Osteocyte (in vitro differentiated cells): ENCODE measurements around the gene FAF2. TPM values are rescaled to one million over a fixed set of nuclear protein-coding genes. Genes with fewer than 3 reads are reported as not detected.

Experiments
- DNase-seq: peaks from one replicate; pipeline ENCODE4 v3.0.0; 2021; ENCODE audit warnings: mixed read lengths; ENCODE audit not compliant: unreplicated experiment; ENCODE audit errors: extremely low spot score
- H3K27ac Mint-ChIP-seq: one replicate; pipeline ENCODE4 v1.8.0; 2021; ENCODE audit warnings: mild to moderate bottlenecking, mixed read lengths; ENCODE audit not compliant: unreplicated experiment
- H3K27me3 Mint-ChIP-seq: one replicate; pipeline ENCODE4 v1.8.0; 2021; ENCODE audit warnings: mixed read lengths; ENCODE audit not compliant: unreplicated experiment
- H3K36me3 Mint-ChIP-seq: one replicate; pipeline ENCODE4 v1.8.0; 2021; ENCODE audit warnings: mixed read lengths; ENCODE audit not compliant: unreplicated experiment
- H3K4me1 Mint-ChIP-seq: one replicate; pipeline ENCODE4 v1.8.0; 2021; ENCODE audit warnings: mixed read lengths; ENCODE audit not compliant: unreplicated experiment
- H3K4me3 Mint-ChIP-seq: one replicate; pipeline ENCODE4 v1.8.0; 2021; ENCODE audit warnings: mild to moderate bottlenecking, moderate library complexity, mixed read lengths; ENCODE audit not compliant: unreplicated experiment
- H3K9me3 Mint-ChIP-seq: one replicate; pipeline ENCODE4 v1.8.0; 2021; ENCODE audit warnings: mixed read lengths; ENCODE audit not compliant: unreplicated experiment
- CTCF ChIP-seq: fragments of 200-600 bp; sonication (generic); IDR thresholded peaks from 2 replicates; pipeline ENCODE4 v1.5.0; 2021; ENCODE audit warnings: antibody characterized with exemption, mild to moderate bottlenecking, moderate library complexity
- total RNA-seq: library from RNA; stranded (reverse); gene quantifications from 2 replicates; pipeline ENCODE4 v1.2.1, GENCODE V29; 2021

Gene FAF2
- total RNA-seq, 1 donor from 2014 or later = 46.9 TPM

GRCh38 chr5:176410486-176411180 is 37.6 kb upstream of the FAF2 start:
- Mint-ChIP-seq H3K9me3 (no peaks in the 10 kb centered on the region), H3K4me1 (peaks cover 51% of the 10 kb centered on the region), H3K27ac (no peak overlapping the region), H3K27me3 (no peaks in the 10 kb centered on the region), H3K36me3 (peaks cover 15% of the 10 kb centered on the region), H3K4me3 (no peak overlapping the region)
- no peak for DNase-seq
- no peak for TF ChIP-seq CTCF

GRCh38 chr5:176412517-176413254 is 35.5 kb upstream of the FAF2 start:
- peaks cover 57% of the 10 kb centered on the region for H3K4me1 Mint-ChIP-seq
- H3K9me3 Mint-ChIP-seq = no peaks in the 10 kb centered on the region
- H3K27me3 Mint-ChIP-seq = no peaks in the 10 kb centered on the region
- no peak for DNase-seq
- peaks cover 9% of the 10 kb centered on the region for H3K36me3 Mint-ChIP-seq
- TF ChIP-seq CTCF = no peak
- no peak overlapping the region for H3K4me3 Mint-ChIP-seq
- H3K27ac Mint-ChIP-seq = peak overlapping the region; percentile 82

- Mint-ChIP-seq H3K4me3 (peak overlapping the region; percentile 14), H3K27ac (peak overlapping the region; percentile 82), H3K27me3 (no peaks in the 10 kb centered on the region), H3K4me1 (peaks cover 54% of the 10 kb centered on the region), H3K36me3 (peaks cover 7% of the 10 kb centered on the region), H3K9me3 (no peaks in the 10 kb centered on the region)
- no peak for DNase-seq
- no peak for TF ChIP-seq CTCF
Observed at GRCh38 chr5:176413255-176413565, 35.0 kb upstream of the FAF2 start.

GRCh38 chr5:176413709-176414191 is 34.4 kb upstream of the FAF2 start:
- H3K9me3 Mint-ChIP-seq = no peaks in the 10 kb centered on the region
- DNase-seq = no peak
- H3K4me3 Mint-ChIP-seq = peak overlapping the region; percentile 14
- H3K36me3 Mint-ChIP-seq = peaks cover 7% of the 10 kb centered on the region
- H3K27me3 Mint-ChIP-seq = no peaks in the 10 kb centered on the region
- H3K4me1 Mint-ChIP-seq = peaks cover 54% of the 10 kb centered on the region
- peak overlapping the region; percentile 82 for H3K27ac Mint-ChIP-seq
- no peak for TF ChIP-seq CTCF

- peak overlapping the region; percentile 82 for H3K27ac Mint-ChIP-seq
- TF ChIP-seq CTCF = no peak
- peaks cover 54% of the 10 kb centered on the region for H3K4me1 Mint-ChIP-seq
- H3K4me3 Mint-ChIP-seq = peak overlapping the region; percentile 75
- peaks cover 5% of the 10 kb centered on the region for H3K36me3 Mint-ChIP-seq
- H3K27me3 Mint-ChIP-seq = no peaks in the 10 kb centered on the region
- DNase-seq = no peak
- H3K9me3 Mint-ChIP-seq = no peaks in the 10 kb centered on the region
Observed at GRCh38 chr5:176414704-176415103, 33.5 kb upstream of the FAF2 start.
